Glutamatergic neuron (in vitro differentiated cells): Measurements from ENCODE around the gene BRF1. TPM values are rescaled to one million over a fixed set of nuclear protein-coding genes. Genes with fewer than 3 reads are reported as not detected.

ENCODE experiments used
- DNase-seq: peaks from one replicate; pipeline ENCODE4 v3.0.0; 2022
- H3K27ac Mint-ChIP-seq: one replicate; pipeline ENCODE4 v1.8.0; 2020; ENCODE audit warnings: mild to moderate bottlenecking, mixed read lengths, inconsistent platforms; ENCODE audit not compliant: unreplicated experiment
- H3K27me3 Mint-ChIP-seq: one replicate; pipeline ENCODE4 v1.8.0; 2020; ENCODE audit warnings: mild to moderate bottlenecking, moderate library complexity, mixed read lengths, inconsistent platforms; ENCODE audit not compliant: unreplicated experiment
- H3K36me3 Mint-ChIP-seq: one replicate; pipeline ENCODE4 v1.8.0; 2020; ENCODE audit warnings: mild to moderate bottlenecking, mixed read lengths, inconsistent platforms; ENCODE audit not compliant: unreplicated experiment
- H3K4me1 Mint-ChIP-seq: one replicate; pipeline ENCODE4 v1.8.0; 2020; ENCODE audit warnings: mild to moderate bottlenecking, low read depth, mixed read lengths, inconsistent platforms; ENCODE audit not compliant: unreplicated experiment
- H3K4me3 Mint-ChIP-seq: one replicate; pipeline ENCODE4 v1.8.0; 2020; ENCODE audit warnings: mild to moderate bottlenecking, mixed read lengths, inconsistent platforms; ENCODE audit not compliant: unreplicated experiment
- H3K9me3 Mint-ChIP-seq: one replicate; pipeline ENCODE4 v1.8.0; 2020; ENCODE audit warnings: mild to moderate bottlenecking, moderate library complexity, mixed read lengths, inconsistent platforms; ENCODE audit not compliant: unreplicated experiment
- total RNA-seq: library from RNA; stranded (reverse); fragmentation: NEBNext Ultra II Directional; extraction: Animal tissue kit (Norgen Biotek cat#: 25700); gene quantifications from one replicate; pipeline ENCODE4 v1.2.1, GENCODE V29; 2021; ENCODE audit not compliant: unreplicated experiment
- TF ChIP-seq, protein P1 (sequence below): fragments of 200-600 bp; sonication (generic); IDR thresholded peaks from one replicate; pipeline ENCODE4 v1.5.0; 2021; ENCODE audit not compliant: partially characterized antibody, unreplicated experiment

The BRF1 gene
- total RNA-seq, 1 donor from 2014 or later = 54.6 TPM

DNA sequence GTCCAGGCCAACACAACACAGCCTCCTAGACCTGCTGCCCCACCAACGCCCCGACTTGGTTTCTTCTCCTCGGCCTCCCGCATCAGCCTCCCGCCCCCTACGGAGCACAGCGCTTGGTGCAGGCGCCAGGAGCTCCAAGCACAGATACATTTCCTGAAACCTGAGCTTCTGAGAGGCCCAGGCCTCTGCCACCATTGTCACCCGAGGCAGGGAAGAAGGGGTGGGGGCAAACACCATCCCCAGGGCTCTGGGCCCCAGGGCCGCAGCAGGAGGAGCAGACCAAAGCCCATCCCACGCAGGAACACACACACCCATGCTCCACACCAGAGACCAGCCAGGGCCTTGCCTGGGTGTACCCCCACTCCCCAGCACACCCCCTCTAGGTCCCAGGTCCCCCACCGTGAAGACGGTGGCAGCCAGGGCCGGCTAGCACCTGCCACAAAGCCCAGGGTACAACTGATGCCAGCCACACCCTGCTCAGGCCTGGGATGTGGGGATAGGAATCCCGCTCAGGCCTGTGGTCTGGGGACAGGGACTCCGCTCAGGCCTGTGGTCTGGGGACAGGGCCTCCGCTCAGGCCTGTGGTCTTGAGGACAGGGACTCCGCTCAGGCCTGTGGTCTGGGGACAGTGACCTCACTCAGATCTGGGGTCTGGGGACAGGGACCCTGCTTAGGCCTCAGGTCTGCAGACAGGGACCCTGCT is 137.6 kb downstream of the BRF1 start:
- TF ChIP-seq, protein P1, sequence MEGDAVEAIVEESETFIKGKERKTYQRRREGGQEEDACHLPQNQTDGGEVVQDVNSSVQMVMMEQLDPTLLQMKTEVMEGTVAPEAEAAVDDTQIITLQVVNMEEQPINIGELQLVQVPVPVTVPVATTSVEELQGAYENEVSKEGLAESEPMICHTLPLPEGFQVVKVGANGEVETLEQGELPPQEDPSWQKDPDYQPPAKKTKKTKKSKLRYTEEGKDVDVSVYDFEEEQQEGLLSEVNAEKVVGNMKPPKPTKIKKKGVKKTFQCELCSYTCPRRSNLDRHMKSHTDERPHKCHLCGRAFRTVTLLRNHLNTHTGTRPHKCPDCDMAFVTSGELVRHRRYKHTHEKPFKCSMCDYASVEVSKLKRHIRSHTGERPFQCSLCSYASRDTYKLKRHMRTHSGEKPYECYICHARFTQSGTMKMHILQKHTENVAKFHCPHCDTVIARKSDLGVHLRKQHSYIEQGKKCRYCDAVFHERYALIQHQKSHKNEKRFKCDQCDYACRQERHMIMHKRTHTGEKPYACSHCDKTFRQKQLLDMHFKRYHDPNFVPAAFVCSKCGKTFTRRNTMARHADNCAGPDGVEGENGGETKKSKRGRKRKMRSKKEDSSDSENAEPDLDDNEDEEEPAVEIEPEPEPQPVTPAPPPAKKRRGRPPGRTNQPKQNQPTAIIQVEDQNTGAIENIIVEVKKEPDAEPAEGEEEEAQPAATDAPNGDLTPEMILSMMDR = no peak
- no peak overlapping the region for H3K4me3 Mint-ChIP-seq
- H3K9me3 Mint-ChIP-seq = peaks cover 6% of the 10 kb centered on the region
- peaks cover 9% of the 10 kb centered on the region for H3K27me3 Mint-ChIP-seq
- H3K36me3 Mint-ChIP-seq = no peaks in the 10 kb centered on the region
- H3K4me1 Mint-ChIP-seq = peaks cover 4% of the 10 kb centered on the region
- DNase-seq = no peak
- H3K27ac Mint-ChIP-seq = no peak overlapping the region

DNA sequence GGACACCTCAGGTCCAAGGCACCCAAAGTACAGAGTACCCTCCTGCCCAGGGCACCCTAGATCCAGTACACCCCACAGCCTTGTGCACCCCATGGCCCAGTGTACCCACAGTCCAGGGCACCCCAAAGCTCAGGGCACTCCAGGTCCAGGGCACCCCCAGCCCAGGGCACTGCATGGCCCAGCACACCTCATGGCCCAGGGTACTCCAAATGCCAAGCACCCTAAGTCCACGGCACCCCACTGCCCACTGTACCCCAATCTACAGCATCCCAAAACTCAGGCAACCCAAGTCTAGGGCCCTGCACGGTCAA is 138.2 kb downstream of the BRF1 start:
- Mint-ChIP-seq H3K4me3 (no peak overlapping the region), H3K27ac (no peak overlapping the region), H3K9me3 (peaks cover 6% of the 10 kb centered on the region), H3K36me3 (no peaks in the 10 kb centered on the region), H3K4me1 (peaks cover 4% of the 10 kb centered on the region), H3K27me3 (peaks cover 9% of the 10 kb centered on the region)
- no peak for DNase-seq
- TF ChIP-seq, protein P1 = no peak

DNA sequence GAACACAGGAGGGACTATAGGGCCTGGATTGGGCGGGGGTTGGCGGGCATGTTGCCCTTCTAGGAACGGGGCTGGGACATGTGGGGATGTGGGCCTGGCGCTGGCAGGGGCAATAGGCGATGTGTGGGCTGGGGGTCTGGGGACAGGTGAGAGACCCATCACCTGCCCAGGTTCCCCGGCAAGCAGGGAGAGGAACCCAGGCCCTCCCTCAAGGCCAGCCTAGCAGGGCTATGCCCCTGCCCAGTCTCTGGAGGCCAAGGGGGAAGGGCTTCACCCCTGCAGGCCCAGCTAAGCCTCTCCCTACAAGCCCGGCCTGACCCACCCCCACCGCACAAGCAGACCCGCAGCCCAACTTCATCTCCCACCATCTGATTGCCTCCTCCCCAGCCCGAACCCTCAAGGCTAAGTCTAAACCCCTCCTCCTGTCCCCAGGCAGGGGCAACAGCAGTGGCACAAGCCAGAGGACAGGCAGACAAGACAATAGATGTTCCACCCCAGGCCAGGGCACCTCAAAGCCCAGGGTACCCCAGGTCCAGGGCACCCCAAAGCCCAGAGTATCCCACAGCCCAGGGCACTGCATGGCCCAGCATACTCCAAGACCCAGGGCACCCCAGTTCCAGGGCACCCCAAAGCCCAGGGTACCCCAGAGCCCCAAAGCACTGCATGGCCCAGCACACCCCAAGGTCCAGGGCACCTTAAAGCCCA is 138.7 kb downstream of the BRF1 start:
- no peaks in the 10 kb centered on the region for H3K36me3 Mint-ChIP-seq
- H3K9me3 Mint-ChIP-seq = peaks cover 6% of the 10 kb centered on the region
- no peak overlapping the region for H3K4me3 Mint-ChIP-seq
- peaks cover 9% of the 10 kb centered on the region for H3K27me3 Mint-ChIP-seq
- TF ChIP-seq, protein P1 = no peak
- peaks cover 4% of the 10 kb centered on the region for H3K4me1 Mint-ChIP-seq
- DNase-seq = no peak
- no peak overlapping the region for H3K27ac Mint-ChIP-seq

DNA sequence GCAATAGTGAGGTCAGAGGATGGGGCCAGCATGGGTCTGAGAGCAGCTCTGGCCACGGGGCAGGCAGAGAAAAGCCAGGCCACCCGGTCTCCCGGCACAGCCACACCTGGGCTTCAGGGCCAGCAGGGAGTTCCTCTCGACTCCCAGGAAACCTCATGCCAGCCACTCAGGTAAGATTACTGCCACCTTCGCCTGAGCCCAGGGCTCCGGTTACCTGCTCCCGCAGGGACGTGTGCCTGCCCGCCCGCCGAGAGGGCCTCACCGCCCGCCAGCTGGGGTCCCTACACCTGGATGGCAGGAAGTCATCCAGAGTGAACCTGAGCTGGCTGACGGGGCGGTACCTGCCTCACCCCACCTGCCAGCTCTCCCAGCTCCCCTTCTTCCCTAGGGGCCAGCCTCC is 139.5 kb downstream of the BRF1 start:
- TF ChIP-seq, protein P1 = no peak
- DNase-seq = no peak
- H3K4me1 Mint-ChIP-seq = peaks cover 2% of the 10 kb centered on the region
- H3K27me3 Mint-ChIP-seq = peaks cover 9% of the 10 kb centered on the region
- no peak overlapping the region for H3K27ac Mint-ChIP-seq
- H3K9me3 Mint-ChIP-seq = peaks cover 4% of the 10 kb centered on the region
- H3K36me3 Mint-ChIP-seq = no peaks in the 10 kb centered on the region
- H3K4me3 Mint-ChIP-seq = no peak overlapping the region

DNA sequence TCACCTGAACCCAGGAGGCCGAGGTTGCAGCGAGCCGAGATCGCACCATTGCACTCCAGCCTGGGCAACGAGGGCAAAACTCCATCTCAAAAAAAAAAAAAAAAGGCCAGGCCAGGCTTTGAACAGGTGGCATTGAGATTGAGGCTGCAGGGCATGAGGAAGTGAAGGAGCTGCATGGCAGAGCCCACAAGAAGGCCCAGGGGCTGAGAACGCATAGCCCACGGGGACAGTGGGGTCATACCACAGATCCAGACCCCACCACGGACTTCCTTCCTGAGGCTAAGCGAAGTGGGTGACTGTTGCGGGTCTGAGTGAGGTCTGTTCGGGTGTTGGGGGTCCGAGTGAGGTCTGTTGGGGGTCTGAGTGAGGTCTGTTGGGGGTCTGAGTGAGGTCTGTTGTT is 140.0 kb downstream of the BRF1 start:
- Mint-ChIP-seq H3K27ac (no peak overlapping the region), H3K9me3 (peaks cover 4% of the 10 kb centered on the region), H3K4me3 (no peak overlapping the region), H3K4me1 (peaks cover 2% of the 10 kb centered on the region), H3K36me3 (no peaks in the 10 kb centered on the region), H3K27me3 (peaks cover 9% of the 10 kb centered on the region)
- DNase-seq = no peak
- TF ChIP-seq, protein P1 = no peak
